Adrenal gland (tissue), 12 donors: ENCODE data around the gene JAML. TPM values are rescaled to one million over a fixed set of nuclear protein-coding genes. Genes with fewer than 3 reads are reported as not detected.

ENCODE experiments used
- DNase-seq, 7 donors: peaks; one replicate each; pipeline ENCODE4 v3.0.0-alpha.2; 2019 to 2020
- H3K27ac ChIP-seq, 5 donors: fragments of 200-600 bp; sonication (generic) in 4 of 5; 1 replicate in 3 of 5; 2 replicates in 2 of 5; pipeline versions ENCODE4 v1.5.1 to v1.8.0; 2016 to 2020; ENCODE audit warnings: mild to moderate bottlenecking in 1 of 5
- H3K27me3 ChIP-seq: fragments of 200-600 bp; 2 replicates; pipeline ENCODE4 v1.8.0; 2021
- H3K36me3 ChIP-seq, 2 donors: fragments of 200-600 bp; replicated peaks in 1 of 2; 1 replicate in 1 of 2; 2 replicates in 1 of 2; pipeline versions ENCODE4 v1.5.1 to v1.8.0; 2018 to 2022
- H3K4me1 ChIP-seq, 2 donors: fragments of 200-600 bp; replicated peaks in 1 of 2; 1 replicate in 1 of 2; 2 replicates in 1 of 2; pipeline versions ENCODE4 v1.5.1 to v1.8.0; 2018 to 2021
- H3K4me3 ChIP-seq, 4 donors: fragments of 200-600 bp; sonication (generic) in 3 of 4; one replicate each; pipeline ENCODE4 v1.5.1; 2016 to 2018
- H3K9me3 ChIP-seq, 3 donors: fragments of 200-600 bp; sonication (generic) in 1 of 3; replicated peaks in 1 of 3; 1 replicate in 2 of 3; 2 replicates in 1 of 3; pipeline versions ENCODE4 v1.5.1 to v1.8.0; 2016 to 2021
- POLR2A ChIP-seq, 2 donors: fragments of 450-650 bp; IDR thresholded peaks; one replicate each; pipeline ENCODE4 v1.6.1; 2017; ENCODE audit warnings: antibody characterized with exemption in 2 of 2, mild to moderate bottlenecking in 2 of 2, moderate library complexity in 1 of 2
- WGBS, 4 donors: extraction: QIAGEN DNeasy Blood & Tissue Kit in 2 of 4; methylation state at CpG; one replicate each; pipeline versions ENCODE4 v1.1.5 to v1.1.7; 2013 to 2017; 5-methylcytosine and 5-hydroxymethylcytosine counted together
- intact Hi-C, 2 donors: fragments of 100-400 bp; cut with DNase I; formaldehyde crosslinking; loops; one replicate each; pipeline versions ENCODE4 v1.14.1 to v1.15.0; 2022 to 2023
- polyA plus RNA-seq, 3 donors: library from polyadenylated mRNA; stranded (reverse); fragments of 200-250 nt in 2 of 3; fragments of 350-450 nt in 1 of 3; fragmentation: Illumina TruSeq in 1 of 3; extraction: RNeasy Lipid Tissue Mini Kit (QIAGEN cat#74804) in 1 of 3; gene quantifications; one replicate each; pipeline ENCODE4 v1.2.3, GENCODE V29; 2013 to 2014
- total RNA-seq, 9 donors: library from RNA; depleted of rRNA in 4 of 9; stranded (reverse); fragments of >200 nt in 4 of 9; fragments of 120-200 nt in 1 of 9; fragmentation: NEBNext Ultra II Directional in 1 of 9; extraction: Animal tissue kit (Norgen Biotek cat#: 25700) in 1 of 9; gene quantifications; one replicate each; pipeline versions ENCODE4 v1.1.0 to v1.2.4, GENCODE V29; 2013 to 2023
- TF ChIP-seq, protein P1 (sequence below), 6 experiments: fragments of 450-650 bp in 4 of 6; fragments of 200-600 bp in 2 of 6; sonication (generic) in 1 of 6; IDR thresholded peaks; 1 replicate in 5 of 6; 2 replicates in 1 of 6; pipeline versions ENCODE4 v1.5.1 to v1.8.0; 2016 to 2021; ENCODE audit warnings: antibody characterized with exemption in 6 of 6, mild to moderate bottlenecking in 2 of 6, moderate library complexity in 1 of 6
- donor health status: healthy with polysubstance abuse.
- donor health status: Bipolar disorder and iron deficiency.
- donor health status: DM: yes; HTN: yes; CAD: no.
- donor health status: DM: no; HTN: no; CAD: no.
- donor health status: DM: no; HTN: no; CAD: no.
- donor health status: DM: yes; HTN: yes; CAD: no.

Gene JAML
- total and polyA plus RNA-seq, 12 donors = 1.8 to 13.9 (median 4.5) TPM

GRCh38 chr11:118152552-118153471, 72.0 kb downstream of the JAML start, which contains the start of gene SCN4B:
TSS of gene SCN4B (minus strand) at chr11:118152823. CDS start at chr11:118152673, 150 bp downstream.
- no peak within 1 kb of the TSS for H3K27ac ChIP-seq
- TF ChIP-seq, protein P1, sequence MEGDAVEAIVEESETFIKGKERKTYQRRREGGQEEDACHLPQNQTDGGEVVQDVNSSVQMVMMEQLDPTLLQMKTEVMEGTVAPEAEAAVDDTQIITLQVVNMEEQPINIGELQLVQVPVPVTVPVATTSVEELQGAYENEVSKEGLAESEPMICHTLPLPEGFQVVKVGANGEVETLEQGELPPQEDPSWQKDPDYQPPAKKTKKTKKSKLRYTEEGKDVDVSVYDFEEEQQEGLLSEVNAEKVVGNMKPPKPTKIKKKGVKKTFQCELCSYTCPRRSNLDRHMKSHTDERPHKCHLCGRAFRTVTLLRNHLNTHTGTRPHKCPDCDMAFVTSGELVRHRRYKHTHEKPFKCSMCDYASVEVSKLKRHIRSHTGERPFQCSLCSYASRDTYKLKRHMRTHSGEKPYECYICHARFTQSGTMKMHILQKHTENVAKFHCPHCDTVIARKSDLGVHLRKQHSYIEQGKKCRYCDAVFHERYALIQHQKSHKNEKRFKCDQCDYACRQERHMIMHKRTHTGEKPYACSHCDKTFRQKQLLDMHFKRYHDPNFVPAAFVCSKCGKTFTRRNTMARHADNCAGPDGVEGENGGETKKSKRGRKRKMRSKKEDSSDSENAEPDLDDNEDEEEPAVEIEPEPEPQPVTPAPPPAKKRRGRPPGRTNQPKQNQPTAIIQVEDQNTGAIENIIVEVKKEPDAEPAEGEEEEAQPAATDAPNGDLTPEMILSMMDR (IDR thresholded peaks at IDR 0.05) = peak in 1 of 6 experiments; percentile 1
- TF ChIP-seq POLR2A (IDR thresholded peaks at IDR 0.05) = no peak
- no peaks in the 10 kb centered on the region for H3K9me3 ChIP-seq
- peak within 1 kb of the TSS in 2 of 4 donors; percentile 14 to 47 for H3K4me3 ChIP-seq
- peaks cover 29% of the 10 kb centered on the region for H3K27me3 ChIP-seq
- intact Hi-C loops = no loop called here
- peaks cover 0 to 10% of the 10 kb centered on the region in 2 donors for H3K4me1 ChIP-seq
- DNase-seq = peak; percentile 33 to 62 (median 52)
- 0 to 1% (median 0%) methylated on average over 13 to 85 of the region's 88 CpGs for WGBS, 4 donors
- no peaks in the 10 kb centered on the region for H3K36me3 ChIP-seq

GRCh38 chr11:118152020-118152551, 72.7 kb downstream of the JAML start:
- peaks cover 0 to 10% of the 10 kb centered on the region in 2 donors for H3K4me1 ChIP-seq
- TF ChIP-seq, protein P1 (IDR thresholded peaks at IDR 0.05) = no peak
- no peak for TF ChIP-seq POLR2A (IDR thresholded peaks at IDR 0.05)
- no peaks in the 10 kb centered on the region for H3K9me3 ChIP-seq
- WGBS, 4 donors = 11 to 19% (median 17%) methylated on average over 7 to 16 of the region's 16 CpGs
- H3K27me3 ChIP-seq = peaks cover 29% of the 10 kb centered on the region
- intact Hi-C loops = no loop called here
- H3K36me3 ChIP-seq = no peaks in the 10 kb centered on the region
- DNase-seq = no peak
- no peak overlapping the region for H3K27ac ChIP-seq
- peak overlapping the region in 2 of 4 donors; percentile 14 to 47 for H3K4me3 ChIP-seq

DNA sequence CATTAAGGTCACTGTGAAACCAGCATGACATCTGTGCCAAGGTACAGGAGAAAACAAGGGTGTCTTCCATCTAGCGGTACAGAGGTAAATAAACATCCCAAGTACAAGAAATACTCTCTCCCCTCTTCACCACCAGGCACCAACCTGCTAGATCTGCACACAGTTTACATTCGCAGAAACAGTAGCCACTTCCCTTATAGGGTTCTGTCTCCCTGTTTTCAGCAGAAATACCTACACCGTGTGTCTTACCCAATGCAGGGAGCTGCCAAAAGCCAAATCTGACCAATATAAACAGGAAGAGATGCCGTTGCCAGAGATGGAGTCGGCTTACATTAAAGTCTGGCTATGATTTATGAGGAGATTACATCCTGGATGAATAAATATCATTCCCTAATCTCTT, 73.4 kb downstream of the JAML start:
- TF ChIP-seq, protein P1 (IDR thresholded peaks at IDR 0.05) = no peak
- TF ChIP-seq POLR2A (IDR thresholded peaks at IDR 0.05) = no peak

DNA sequence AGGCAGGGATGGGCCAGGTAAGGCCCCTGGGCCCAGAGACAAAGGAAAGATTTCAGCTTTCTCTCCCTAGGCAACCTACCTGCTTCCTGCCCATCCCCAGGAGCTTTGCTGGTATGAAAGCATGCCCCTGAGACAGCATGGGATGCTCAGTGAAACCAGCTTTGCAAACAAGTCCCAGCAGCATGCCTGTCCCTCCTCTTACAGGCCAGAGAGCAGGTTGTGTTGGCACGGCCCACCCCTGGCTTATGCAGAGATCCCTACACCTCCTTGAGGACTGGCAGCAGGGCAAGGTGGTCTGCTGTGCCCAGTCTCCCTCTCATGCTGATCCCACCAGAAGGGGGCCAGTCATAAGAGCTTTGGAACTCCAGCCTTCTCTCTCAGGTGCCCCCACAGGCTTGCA, 75.3 kb downstream of the JAML start:
- H3K9me3 ChIP-seq = no peaks in the 10 kb centered on the region
- TF ChIP-seq, protein P1 (IDR thresholded peaks at IDR 0.05) = no peak
- TF ChIP-seq POLR2A (IDR thresholded peaks at IDR 0.05) = no peak
- no peak for DNase-seq
- H3K4me1 ChIP-seq = peaks cover 0 to 10% of the 10 kb centered on the region in 2 donors
- H3K4me3 ChIP-seq = no peak overlapping the region
- WGBS, 4 donors = 73 to 83% (median 80%) methylated on average over 1 of the region's 1 CpG; no CpG with 5 or more reads in 1 of the 4 donors
- no peaks in the 10 kb centered on the region for H3K36me3 ChIP-seq
- H3K27me3 ChIP-seq = peaks cover 21% of the 10 kb centered on the region
- intact Hi-C loops = loop anchor here in 1 of 2 donors (5.0 kb wide), 1 partner anchor 203 kb away; no protein-coding TSS in a partner anchor
- no peak overlapping the region for H3K27ac ChIP-seq

More for the DNA sequence above, 73.4 kb downstream of the JAML start:
- no peaks in the 10 kb centered on the region for H3K36me3 ChIP-seq
- H3K4me3 ChIP-seq = no peak overlapping the region
- 34 to 46% (median 45%) methylated on average over 5 of the region's 5 CpGs for WGBS, 4 donors
- no peak overlapping the region for H3K27ac ChIP-seq
- H3K27me3 ChIP-seq = peaks cover 29% of the 10 kb centered on the region
- no peaks in the 10 kb centered on the region for H3K9me3 ChIP-seq
- peaks cover 0 to 10% of the 10 kb centered on the region in 2 donors for H3K4me1 ChIP-seq
- intact Hi-C loops = no loop called here
- no peak for DNase-seq
